ENCODE results near the gene PLEKHA4.

- no peak for TF ChIP-seq POLR2A (IDR thresholded peaks at IDR 0.05)
- TF ChIP-seq, protein P1, sequence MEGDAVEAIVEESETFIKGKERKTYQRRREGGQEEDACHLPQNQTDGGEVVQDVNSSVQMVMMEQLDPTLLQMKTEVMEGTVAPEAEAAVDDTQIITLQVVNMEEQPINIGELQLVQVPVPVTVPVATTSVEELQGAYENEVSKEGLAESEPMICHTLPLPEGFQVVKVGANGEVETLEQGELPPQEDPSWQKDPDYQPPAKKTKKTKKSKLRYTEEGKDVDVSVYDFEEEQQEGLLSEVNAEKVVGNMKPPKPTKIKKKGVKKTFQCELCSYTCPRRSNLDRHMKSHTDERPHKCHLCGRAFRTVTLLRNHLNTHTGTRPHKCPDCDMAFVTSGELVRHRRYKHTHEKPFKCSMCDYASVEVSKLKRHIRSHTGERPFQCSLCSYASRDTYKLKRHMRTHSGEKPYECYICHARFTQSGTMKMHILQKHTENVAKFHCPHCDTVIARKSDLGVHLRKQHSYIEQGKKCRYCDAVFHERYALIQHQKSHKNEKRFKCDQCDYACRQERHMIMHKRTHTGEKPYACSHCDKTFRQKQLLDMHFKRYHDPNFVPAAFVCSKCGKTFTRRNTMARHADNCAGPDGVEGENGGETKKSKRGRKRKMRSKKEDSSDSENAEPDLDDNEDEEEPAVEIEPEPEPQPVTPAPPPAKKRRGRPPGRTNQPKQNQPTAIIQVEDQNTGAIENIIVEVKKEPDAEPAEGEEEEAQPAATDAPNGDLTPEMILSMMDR (IDR thresholded peaks at IDR 0.05), result no peak
Measured at GRCh38 chr19:48852292-48852691, 16.1 kb downstream of the PLEKHA4 start.
